Smooth muscle cell (in vitro differentiated cells): Measurements from ENCODE around the gene ZP4. TPM values are rescaled to one million over a fixed set of nuclear protein-coding genes. Genes with fewer than 3 reads are reported as not detected.

Source experiments
- DNase-seq: peaks from one replicate; lab custom pipeline; 2025; ENCODE audit not compliant: unreplicated experiment; lab: John Stamatoyannopoulos, UW
- H2AFZ ChIP-seq: fragments of 200-600 bp; sonication (generic); 2 replicates; pipeline ENCODE4 v1.6.0; 2016; ENCODE audit warnings: antibody characterized with exemption, low read depth, mild to moderate bottlenecking
- H3F3A ChIP-seq: fragments of 200-600 bp; sonication (generic); 2 replicates; pipeline ENCODE4 v1.6.0; 2017; ENCODE audit warnings: antibody characterized with exemption, low read depth
- H3K27ac ChIP-seq: fragments of 200-600 bp; sonication (generic); 2 replicates; pipeline ENCODE4 v1.5.1; 2016; ENCODE audit warnings: low read depth, mild to moderate bottlenecking
- H3K27me3 ChIP-seq: fragments of 200-600 bp; sonication (generic); 2 replicates; pipeline ENCODE4 v1.6.1; 2016; ENCODE audit warnings: low read depth, mild to moderate bottlenecking
- H3K36me3 ChIP-seq: fragments of 200-600 bp; sonication (generic); 2 replicates; pipeline ENCODE4 v1.5.1; 2016; ENCODE audit warnings: low read depth
- H3K4me1 ChIP-seq: fragments of 200-600 bp; sonication (generic); 2 replicates; pipeline ENCODE4 v1.5.1; 2016; ENCODE audit warnings: low read depth
- H3K4me2 ChIP-seq: fragments of 200-600 bp; sonication (generic); 2 replicates; pipeline ENCODE4 v1.6.0; 2016; ENCODE audit warnings: mild to moderate bottlenecking
- H3K4me3 ChIP-seq: fragments of 200-600 bp; sonication (generic); 2 replicates; pipeline ENCODE4 v1.5.1; 2016; ENCODE audit warnings: mild to moderate bottlenecking
- H3K79me2 ChIP-seq: fragments of 200-600 bp; sonication (generic); 2 replicates; pipeline ENCODE4 v1.6.0; 2016; ENCODE audit warnings: low read depth, mild to moderate bottlenecking
- H3K9ac ChIP-seq: fragments of 200-600 bp; sonication (generic); 2 replicates; pipeline ENCODE4 v1.6.0; 2016; ENCODE audit warnings: low read depth
- H3K9me3 ChIP-seq: fragments of 200-600 bp; sonication (generic); replicated peaks from 2 replicates; pipeline ENCODE4 v1.5.1; 2016; ENCODE audit warnings: low read depth
- H4K20me1 ChIP-seq: fragments of 200-600 bp; sonication (generic); 2 replicates; pipeline ENCODE4 v1.6.0; 2016; ENCODE audit warnings: low read depth
- WGBS: methylation state at CpG from one replicate; pipeline ENCODE4 v1.1.7; 2016; ENCODE audit warnings: low lambda C conversion rate; 5-methylcytosine and 5-hydroxymethylcytosine counted together
- polyA plus RNA-seq: library from polyadenylated mRNA; unstranded; fragments of >200 nt; fragmentation: Nextera tagmentation; extraction: Ambion mirVana; gene quantifications from 2 replicates; pipeline ENCODE4 v1.2.1, GENCODE V29; 2016
- total RNA-seq: library from RNA; depleted of rRNA; stranded (reverse); fragments of >200 nt; gene quantifications from 2 replicates; pipeline ENCODE4 v1.2.3, GENCODE V29; 2014
- TF ChIP-seq, protein P1 (sequence below): fragments of 200-600 bp; sonication (generic); IDR thresholded peaks from 2 replicates; pipeline ENCODE4 v1.5.1; 2017; ENCODE audit warnings: borderline replicate concordance, mild to moderate bottlenecking, antibody characterized with exemption; ENCODE audit not compliant: insufficient read depth, poor library complexity, severe bottlenecking

The ZP4 gene, protein sequence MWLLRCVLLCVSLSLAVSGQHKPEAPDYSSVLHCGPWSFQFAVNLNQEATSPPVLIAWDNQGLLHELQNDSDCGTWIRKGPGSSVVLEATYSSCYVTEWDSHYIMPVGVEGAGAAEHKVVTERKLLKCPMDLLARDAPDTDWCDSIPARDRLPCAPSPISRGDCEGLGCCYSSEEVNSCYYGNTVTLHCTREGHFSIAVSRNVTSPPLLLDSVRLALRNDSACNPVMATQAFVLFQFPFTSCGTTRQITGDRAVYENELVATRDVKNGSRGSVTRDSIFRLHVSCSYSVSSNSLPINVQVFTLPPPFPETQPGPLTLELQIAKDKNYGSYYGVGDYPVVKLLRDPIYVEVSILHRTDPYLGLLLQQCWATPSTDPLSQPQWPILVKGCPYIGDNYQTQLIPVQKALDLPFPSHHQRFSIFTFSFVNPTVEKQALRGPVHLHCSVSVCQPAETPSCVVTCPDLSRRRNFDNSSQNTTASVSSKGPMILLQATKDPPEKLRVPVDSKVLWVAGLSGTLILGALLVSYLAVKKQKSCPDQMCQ
- 0.18 TPM in 1 of 2 replicates, not detected in the other for total RNA-seq
- polyA plus RNA-seq = 0.31 TPM in 1 of 2 replicates, not detected in the other

DNA sequence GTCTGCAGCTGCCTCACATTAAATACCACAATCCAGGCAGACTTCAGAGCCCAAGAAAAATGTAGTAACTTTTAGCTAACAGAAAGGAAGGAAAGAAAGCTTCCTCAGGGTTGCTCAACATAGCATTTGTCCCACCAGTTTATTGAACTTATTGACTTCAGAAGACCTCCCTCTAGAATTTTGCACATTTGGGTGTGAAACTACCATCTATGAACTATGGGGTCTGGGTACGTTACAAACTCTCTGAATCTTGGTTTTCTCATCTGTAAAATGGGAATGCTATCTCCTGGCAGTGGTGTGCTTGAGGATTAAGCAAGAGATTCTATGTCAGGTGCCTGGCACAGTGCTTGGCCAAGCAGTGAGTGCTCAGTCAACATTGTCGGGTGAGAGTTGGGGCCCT, at the start of gene ZP4:
Gene ZP4, minus strand, starts transcription at position 101 of the 400 bp plus-strand sequence. CDS start 287 bp downstream, outside the sequence.
- Histone ChIP-seq H3K4me2 (no peak within 1 kb of the TSS), H3K79me2 (no peaks in the 10 kb centered on the region), H3K9me3 (no peaks in the 10 kb centered on the region), H4K20me1 (no peaks in the 10 kb centered on the region), H3K4me1 (no peaks in the 10 kb centered on the region), H3K36me3 (no peaks in the 10 kb centered on the region), H3K4me3 (no peak within 1 kb of the TSS), H3K27ac (no peak within 1 kb of the TSS), H3F3A (no peaks in the 10 kb centered on the region), H3K27me3 (no peaks in the 10 kb centered on the region), H2AFZ (no peak within 1 kb of the TSS), H3K9ac (no peak within 1 kb of the TSS)
- 93% methylated on average over 2 of the region's 2 CpGs for WGBS
- TF ChIP-seq, protein P1, sequence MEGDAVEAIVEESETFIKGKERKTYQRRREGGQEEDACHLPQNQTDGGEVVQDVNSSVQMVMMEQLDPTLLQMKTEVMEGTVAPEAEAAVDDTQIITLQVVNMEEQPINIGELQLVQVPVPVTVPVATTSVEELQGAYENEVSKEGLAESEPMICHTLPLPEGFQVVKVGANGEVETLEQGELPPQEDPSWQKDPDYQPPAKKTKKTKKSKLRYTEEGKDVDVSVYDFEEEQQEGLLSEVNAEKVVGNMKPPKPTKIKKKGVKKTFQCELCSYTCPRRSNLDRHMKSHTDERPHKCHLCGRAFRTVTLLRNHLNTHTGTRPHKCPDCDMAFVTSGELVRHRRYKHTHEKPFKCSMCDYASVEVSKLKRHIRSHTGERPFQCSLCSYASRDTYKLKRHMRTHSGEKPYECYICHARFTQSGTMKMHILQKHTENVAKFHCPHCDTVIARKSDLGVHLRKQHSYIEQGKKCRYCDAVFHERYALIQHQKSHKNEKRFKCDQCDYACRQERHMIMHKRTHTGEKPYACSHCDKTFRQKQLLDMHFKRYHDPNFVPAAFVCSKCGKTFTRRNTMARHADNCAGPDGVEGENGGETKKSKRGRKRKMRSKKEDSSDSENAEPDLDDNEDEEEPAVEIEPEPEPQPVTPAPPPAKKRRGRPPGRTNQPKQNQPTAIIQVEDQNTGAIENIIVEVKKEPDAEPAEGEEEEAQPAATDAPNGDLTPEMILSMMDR = no peak
- DNase-seq = no peak

DNA sequence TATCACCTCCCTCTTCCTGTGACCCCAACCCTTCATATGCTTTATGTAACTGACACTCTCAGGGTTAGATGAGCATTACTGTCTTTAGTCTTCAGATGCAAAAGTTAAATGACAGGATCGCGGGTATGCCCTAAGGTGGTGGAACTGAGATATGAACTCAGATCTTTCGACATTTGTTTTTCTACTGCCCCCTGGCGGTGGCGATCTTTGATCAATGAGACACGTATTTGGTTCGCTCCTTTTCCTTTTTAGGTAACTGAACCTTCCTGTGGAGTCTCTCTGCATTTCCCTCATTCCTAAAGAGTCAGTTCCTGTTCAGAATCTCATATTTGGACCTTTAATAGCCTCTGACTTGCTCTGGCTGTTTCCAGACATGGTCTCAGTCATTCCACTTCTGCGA, 47.8 kb upstream of the ZP4 start:
- Histone ChIP-seq H3K9ac (no peak overlapping the region), H3K4me2 (no peak overlapping the region), H3K4me3 (no peak overlapping the region), H4K20me1 (no peaks in the 10 kb centered on the region), H3F3A (no peaks in the 10 kb centered on the region), H2AFZ (no peak overlapping the region), H3K27me3 (no peaks in the 10 kb centered on the region), H3K27ac (no peak overlapping the region), H3K4me1 (no peaks in the 10 kb centered on the region), H3K9me3 (no peaks in the 10 kb centered on the region), H3K79me2 (no peaks in the 10 kb centered on the region), H3K36me3 (no peaks in the 10 kb centered on the region)
- 79% methylated on average over 8 of the region's 8 CpGs for WGBS
- no peak for DNase-seq
- TF ChIP-seq, protein P1 = peak; percentile 21

DNA sequence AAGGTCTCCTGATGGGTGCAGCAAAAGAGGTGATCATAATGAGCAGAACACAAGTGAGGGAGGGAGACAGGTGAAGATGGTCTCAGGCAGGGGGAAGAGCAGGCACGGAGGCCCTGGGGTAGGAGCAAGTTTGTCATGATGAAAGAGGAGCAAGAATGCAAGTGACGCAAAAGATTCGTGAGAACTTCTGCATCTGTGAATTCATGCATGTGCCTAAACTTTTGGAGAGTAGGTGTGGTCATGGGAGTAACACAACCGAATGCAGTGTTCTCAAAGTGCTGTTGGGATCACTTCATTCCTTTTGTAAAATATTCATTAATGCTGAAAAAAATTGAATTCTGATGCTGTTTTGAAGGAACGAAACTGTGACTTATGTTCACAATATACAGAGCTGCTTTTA, 47.3 kb upstream of the ZP4 start:
- TF ChIP-seq, protein P1 = no peak
- Histone ChIP-seq H3K4me1 (no peaks in the 10 kb centered on the region), H3K9me3 (no peaks in the 10 kb centered on the region), H4K20me1 (no peaks in the 10 kb centered on the region), H3K27ac (no peak overlapping the region), H2AFZ (no peak overlapping the region), H3F3A (no peaks in the 10 kb centered on the region), H3K79me2 (no peaks in the 10 kb centered on the region), H3K4me3 (no peak overlapping the region), H3K27me3 (no peaks in the 10 kb centered on the region), H3K4me2 (no peak overlapping the region), H3K36me3 (no peaks in the 10 kb centered on the region), H3K9ac (no peak overlapping the region)
- no peak for DNase-seq
- WGBS = 92% methylated on average over 5 of the region's 5 CpGs

DNA sequence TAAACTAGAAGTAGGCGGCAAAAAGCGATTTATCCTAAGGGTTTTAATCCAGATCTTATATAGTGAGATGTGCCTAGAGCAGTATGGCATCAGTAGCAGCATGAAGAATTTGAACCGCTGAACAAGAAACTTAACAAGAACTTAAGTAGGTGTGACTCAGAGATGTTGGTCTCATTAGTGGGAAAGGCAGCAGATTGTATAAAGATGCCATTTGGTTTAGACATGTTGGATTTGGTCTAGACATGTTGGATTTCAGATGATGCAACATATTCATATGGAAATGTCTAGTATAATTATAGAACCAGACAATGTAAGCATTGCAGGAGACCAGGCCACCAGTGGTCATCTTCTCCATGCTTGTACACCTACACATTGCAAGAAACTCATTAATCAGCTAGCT, 42.1 kb upstream of the ZP4 start:
- Histone ChIP-seq H3K9ac (no peak overlapping the region), H3K36me3 (no peaks in the 10 kb centered on the region), H3K4me1 (no peaks in the 10 kb centered on the region), H3K4me2 (no peak overlapping the region), H3K27me3 (peaks cover 11% of the 10 kb centered on the region), H3K9me3 (no peaks in the 10 kb centered on the region), H2AFZ (no peak overlapping the region), H4K20me1 (no peaks in the 10 kb centered on the region), H3F3A (no peaks in the 10 kb centered on the region), H3K27ac (peak overlapping the region; percentile 68), H3K79me2 (no peaks in the 10 kb centered on the region), H3K4me3 (no peak overlapping the region)
- 76% methylated on average over 3 of the region's 3 CpGs for WGBS
- no peak for DNase-seq
- TF ChIP-seq, protein P1 = no peak
